ENCODE measurements around the gene ZNF506.

Gene ZNF506

GRCh38 chr19:19747357-19748220 lies 74.0 kb downstream of the ZNF506 start:
- no peak for DNase-seq (ENCODE audit: low read depth in 1 of 2, low spot score in 1 of 2)
- TF ChIP-seq, protein P1, sequence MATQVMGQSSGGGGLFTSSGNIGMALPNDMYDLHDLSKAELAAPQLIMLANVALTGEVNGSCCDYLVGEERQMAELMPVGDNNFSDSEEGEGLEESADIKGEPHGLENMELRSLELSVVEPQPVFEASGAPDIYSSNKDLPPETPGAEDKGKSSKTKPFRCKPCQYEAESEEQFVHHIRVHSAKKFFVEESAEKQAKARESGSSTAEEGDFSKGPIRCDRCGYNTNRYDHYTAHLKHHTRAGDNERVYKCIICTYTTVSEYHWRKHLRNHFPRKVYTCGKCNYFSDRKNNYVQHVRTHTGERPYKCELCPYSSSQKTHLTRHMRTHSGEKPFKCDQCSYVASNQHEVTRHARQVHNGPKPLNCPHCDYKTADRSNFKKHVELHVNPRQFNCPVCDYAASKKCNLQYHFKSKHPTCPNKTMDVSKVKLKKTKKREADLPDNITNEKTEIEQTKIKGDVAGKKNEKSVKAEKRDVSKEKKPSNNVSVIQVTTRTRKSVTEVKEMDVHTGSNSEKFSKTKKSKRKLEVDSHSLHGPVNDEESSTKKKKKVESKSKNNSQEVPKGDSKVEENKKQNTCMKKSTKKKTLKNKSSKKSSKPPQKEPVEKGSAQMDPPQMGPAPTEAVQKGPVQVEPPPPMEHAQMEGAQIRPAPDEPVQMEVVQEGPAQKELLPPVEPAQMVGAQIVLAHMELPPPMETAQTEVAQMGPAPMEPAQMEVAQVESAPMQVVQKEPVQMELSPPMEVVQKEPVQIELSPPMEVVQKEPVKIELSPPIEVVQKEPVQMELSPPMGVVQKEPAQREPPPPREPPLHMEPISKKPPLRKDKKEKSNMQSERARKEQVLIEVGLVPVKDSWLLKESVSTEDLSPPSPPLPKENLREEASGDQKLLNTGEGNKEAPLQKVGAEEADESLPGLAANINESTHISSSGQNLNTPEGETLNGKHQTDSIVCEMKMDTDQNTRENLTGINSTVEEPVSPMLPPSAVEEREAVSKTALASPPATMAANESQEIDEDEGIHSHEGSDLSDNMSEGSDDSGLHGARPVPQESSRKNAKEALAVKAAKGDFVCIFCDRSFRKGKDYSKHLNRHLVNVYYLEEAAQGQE (IDR thresholded peaks at IDR 0.05; ENCODE audit: insufficient replicate concordance, low read depth): no peak
- no peak for TF ChIP-seq SPI1 (IDR thresholded peaks at IDR 0.05; ENCODE audit: borderline replicate concordance, low read depth)
- no peak for TF ChIP-seq GABPA (IDR thresholded peaks at IDR 0.05; ENCODE audit: low read depth)
- no peak for TF ChIP-seq POLR2AphosphoS5 (IDR thresholded peaks at IDR 0.05; ENCODE audit: low read depth)
- no peak overlapping the region for H3K4me3 ChIP-seq (replicated peaks; ENCODE audit: insufficient read depth, low read length)
- no peak overlapping the region for H3K27ac ChIP-seq (replicated peaks)
- no peaks in the 10 kb centered on the region for H3K27me3 ChIP-seq (ENCODE audit: insufficient read depth, poor library complexity, severe bottlenecking)

DNA sequence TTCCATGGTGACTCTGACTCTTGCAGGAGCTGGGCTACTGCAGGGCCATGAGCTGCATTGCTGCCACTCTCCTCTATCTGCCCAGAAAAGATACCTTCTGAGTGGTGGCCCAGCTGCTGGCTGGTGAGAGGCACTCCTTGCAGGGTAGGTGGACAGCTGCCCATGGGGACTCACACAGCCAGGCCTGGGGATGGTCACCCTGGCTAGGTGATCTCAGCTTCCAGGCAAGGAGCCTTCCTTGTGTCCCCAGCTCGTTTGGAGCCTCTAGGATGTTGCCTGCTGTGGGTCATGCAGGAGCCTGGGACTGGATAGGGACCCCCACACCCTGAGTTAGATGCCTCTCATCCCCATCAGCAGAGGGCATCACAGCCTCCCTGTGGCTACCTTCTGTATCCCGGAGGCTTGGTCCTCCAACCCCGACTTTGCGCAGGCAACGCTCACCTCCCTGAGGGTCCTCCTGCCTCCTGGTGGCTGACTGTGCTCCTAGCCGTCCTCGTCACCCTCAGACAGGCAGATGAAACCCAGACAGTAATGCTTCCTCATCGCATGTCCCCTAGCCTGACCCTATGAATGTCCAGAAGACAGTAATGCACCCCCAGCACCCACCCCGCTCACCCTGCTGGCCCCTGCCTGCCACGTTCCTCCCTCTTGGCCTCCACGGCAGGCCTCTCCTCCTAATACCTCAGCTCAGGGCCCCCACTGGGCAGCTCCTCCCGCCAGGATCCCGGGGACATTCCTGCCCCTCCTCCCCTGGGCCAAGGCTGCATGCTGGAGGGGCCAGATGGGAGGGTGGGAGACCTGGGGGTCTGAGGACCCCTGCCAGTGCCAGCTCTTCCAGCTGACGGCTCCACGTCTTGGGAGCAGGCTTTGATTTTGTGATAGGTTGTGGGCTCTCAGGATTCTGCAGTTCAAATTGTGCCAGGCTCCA lies 75.0 kb downstream of the ZNF506 start:
- Histone ChIP-seq H3K27ac (replicated peaks) (no peak overlapping the region), H3K4me3 (replicated peaks; ENCODE audit: insufficient read depth, low read length) (no peak overlapping the region), H3K27me3 (ENCODE audit: insufficient read depth, poor library complexity, severe bottlenecking) (no peaks in the 10 kb centered on the region)
- no peak for TF ChIP-seq SPI1 (IDR thresholded peaks at IDR 0.05; ENCODE audit: borderline replicate concordance, low read depth)
- TF ChIP-seq, protein P1 (IDR thresholded peaks at IDR 0.05; ENCODE audit: insufficient replicate concordance, low read depth): no peak
- TF ChIP-seq GABPA (IDR thresholded peaks at IDR 0.05; ENCODE audit: low read depth): no peak
- TF ChIP-seq POLR2AphosphoS5 (IDR thresholded peaks at IDR 0.05; ENCODE audit: low read depth): no peak
- no peak for TF ChIP-seq CTCF (IDR thresholded peaks at IDR 0.05; ENCODE audit: insufficient read depth, low read length)
- no peak for DNase-seq (ENCODE audit: low read depth in 1 of 2, low spot score in 1 of 2)

DNA sequence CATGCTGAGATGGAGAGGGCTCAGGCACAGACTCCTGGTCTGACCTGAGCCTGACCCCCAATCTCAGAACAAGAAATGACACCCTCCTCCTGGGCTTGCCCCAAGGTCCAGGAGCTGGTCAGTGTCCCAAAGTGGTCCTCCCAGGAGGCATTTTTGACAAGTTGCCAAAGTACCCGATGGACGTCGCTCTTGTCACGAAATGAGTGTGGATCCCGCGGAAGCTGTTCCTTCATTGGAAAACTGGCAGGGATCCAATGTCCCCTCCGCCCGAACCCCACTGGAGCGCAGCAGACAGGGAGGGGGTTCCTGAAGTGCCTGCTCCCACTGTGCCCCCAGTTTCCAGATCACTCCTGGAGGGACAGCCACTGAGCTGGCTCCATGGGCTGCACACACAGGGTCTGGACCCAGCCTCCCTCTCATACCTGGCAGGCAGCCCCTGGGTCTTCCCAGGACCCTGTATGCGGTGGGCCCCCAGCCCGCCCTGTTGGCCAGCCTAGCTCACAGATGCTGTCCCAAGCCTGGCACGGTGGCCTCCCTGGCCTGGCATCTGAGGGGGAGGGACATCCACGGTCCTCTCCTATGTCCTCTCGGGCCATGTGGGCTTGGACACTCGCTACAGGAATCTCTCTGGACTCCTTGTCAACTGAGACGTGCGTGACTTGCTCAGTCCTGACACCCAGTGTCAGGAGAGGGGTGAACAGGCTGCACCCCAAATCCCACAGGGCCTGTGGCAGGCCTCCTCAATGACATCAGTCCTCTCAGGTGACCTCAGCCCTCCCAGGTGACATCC lies 75.9 kb downstream of the ZNF506 start:
- H3K4me3 ChIP-seq (replicated peaks; ENCODE audit: insufficient read depth, low read length): no peak overlapping the region
- no peak for DNase-seq (ENCODE audit: low read depth in 1 of 2, low spot score in 1 of 2)
- H3K27me3 ChIP-seq (ENCODE audit: insufficient read depth, poor library complexity, severe bottlenecking): no peaks in the 10 kb centered on the region
- TF ChIP-seq SPI1 (IDR thresholded peaks at IDR 0.05; ENCODE audit: borderline replicate concordance, low read depth): no peak
- TF ChIP-seq CTCF (IDR thresholded peaks at IDR 0.05; ENCODE audit: insufficient read depth, low read length): no peak
- no peak for TF ChIP-seq POLR2AphosphoS5 (IDR thresholded peaks at IDR 0.05; ENCODE audit: low read depth)
- TF ChIP-seq GABPA (IDR thresholded peaks at IDR 0.05; ENCODE audit: low read depth): no peak
- TF ChIP-seq, protein P1 (IDR thresholded peaks at IDR 0.05; ENCODE audit: insufficient replicate concordance, low read depth): no peak
- H3K27ac ChIP-seq (replicated peaks): no peak overlapping the region

Measured in HL-60 (cell line).